Glomerular visceral epithelial cell (primary cell): ENCODE results near the gene KRT80.
A peak's percentile ranks its signal among the peaks of the same experiment; 100 is the strongest.

ENCODE experiments used
- DNase-seq: peaks from one replicate; pipeline ENCODE4 v3.0.0-alpha.2; 2016; ENCODE audit errors: extremely low spot score

The KRT80 gene

GRCh38 chr12:52210925-52211650, 19.3 kb upstream of the KRT80 start:
- no peak for DNase-seq

DNA sequence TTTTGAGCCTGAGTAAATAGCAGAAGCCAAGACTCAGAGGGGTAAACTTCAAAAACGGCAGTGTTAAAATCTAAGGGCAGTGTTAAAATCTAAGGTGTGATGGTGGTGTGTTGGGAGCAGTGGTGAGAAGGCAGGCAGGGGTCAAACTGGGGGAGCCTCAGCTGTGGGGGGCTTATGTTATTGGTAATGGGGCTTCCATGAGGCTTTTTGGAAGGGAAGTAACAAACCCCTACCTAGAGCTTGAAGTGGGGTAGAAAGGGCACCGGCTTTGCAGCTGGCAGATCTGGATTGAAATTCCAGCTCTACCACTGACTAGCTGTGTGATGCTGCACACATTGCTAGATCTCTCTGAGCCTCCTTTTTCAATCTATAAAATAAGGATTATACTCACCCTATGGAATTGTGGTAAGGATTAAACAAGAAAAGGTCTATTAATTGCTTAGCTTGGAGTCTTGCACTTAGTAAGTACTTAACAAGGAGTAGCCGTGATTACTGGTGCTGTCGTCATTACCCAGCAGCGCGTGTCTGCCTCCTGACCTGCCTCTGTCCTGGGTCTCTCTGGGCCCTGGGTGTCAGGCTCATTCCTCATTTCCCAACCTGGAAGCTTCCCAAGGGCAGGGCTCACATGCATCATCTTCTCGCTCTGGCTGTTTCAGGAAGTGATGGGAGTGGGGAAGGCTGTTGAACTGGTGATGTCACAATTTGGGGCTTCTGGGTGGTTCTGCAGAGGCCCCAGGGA, 18.5 kb upstream of the KRT80 start:
- DNase-seq, result peak; percentile 64

- no peak for DNase-seq
Measured at GRCh38 chr12:52209321-52209720, 17.5 kb upstream of the KRT80 start.

GRCh38 chr12:52208424-52209165, 16.8 kb upstream of the KRT80 start:
- DNase-seq, result no peak

DNA sequence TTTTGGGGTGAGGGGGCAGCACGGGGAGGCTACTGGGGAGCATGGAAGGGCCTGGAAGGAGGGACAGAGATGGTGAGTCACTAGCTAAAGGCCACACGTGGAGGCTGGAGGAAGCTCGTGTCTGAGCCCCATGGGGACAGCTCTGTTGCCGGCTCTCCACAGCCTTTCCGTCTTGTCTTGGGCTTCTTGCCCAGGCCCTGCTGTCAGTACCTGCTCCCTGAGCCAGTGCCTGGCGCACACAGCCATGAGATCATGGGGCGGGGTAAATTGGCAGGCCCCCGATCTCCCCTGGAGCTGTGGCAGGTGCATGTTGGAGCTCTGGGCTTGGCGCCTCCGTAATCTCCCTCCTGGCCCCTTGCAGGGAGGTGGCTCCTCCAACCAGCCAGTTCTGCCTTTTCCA, 16.1 kb upstream of the KRT80 start:
- DNase-seq, result peak; percentile 72

GRCh38 chr12:52207106-52207505, 15.3 kb upstream of the KRT80 start:
- DNase-seq, result no peak

- peak; percentile 33 for DNase-seq
Measured at GRCh38 chr12:52206304-52207040, 14.7 kb upstream of the KRT80 start.

DNA sequence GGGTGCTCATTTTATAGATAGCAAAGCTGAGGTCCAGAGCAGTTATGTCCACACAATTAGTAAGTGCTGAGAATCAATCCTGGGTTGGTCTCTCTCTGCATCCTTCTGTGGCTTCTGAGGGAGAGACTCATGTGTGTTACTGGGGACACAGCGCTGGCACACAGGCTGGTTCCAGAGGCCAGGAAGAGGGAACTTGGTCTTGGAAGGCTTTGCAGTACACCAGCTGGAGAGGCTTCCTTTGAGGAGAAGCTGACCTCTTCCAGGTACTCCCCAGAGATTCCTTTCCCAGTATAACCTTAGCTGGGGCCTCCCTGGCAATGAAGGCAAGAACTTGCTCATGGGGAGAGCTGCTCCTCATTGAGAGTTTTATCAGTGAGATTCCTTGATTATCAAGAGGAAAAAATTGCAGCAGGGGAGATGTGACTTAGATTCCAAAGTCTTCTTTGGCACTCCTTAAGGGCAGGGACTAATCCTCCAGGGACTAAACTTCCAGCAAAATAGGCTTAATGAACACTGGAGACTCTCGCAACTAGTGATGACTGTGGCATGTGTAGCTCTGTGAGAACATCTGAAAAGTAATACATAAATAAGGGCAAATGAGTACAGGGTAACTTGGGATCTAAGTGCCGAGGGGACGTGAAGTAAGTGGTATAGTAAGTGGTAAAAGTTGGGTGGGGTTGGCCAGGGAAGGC, 13.9 kb upstream of the KRT80 start:
- no peak for DNase-seq

GRCh38 chr12:52204931-52205505, 13.2 kb upstream of the KRT80 start:
- DNase-seq, result no peak

DNA sequence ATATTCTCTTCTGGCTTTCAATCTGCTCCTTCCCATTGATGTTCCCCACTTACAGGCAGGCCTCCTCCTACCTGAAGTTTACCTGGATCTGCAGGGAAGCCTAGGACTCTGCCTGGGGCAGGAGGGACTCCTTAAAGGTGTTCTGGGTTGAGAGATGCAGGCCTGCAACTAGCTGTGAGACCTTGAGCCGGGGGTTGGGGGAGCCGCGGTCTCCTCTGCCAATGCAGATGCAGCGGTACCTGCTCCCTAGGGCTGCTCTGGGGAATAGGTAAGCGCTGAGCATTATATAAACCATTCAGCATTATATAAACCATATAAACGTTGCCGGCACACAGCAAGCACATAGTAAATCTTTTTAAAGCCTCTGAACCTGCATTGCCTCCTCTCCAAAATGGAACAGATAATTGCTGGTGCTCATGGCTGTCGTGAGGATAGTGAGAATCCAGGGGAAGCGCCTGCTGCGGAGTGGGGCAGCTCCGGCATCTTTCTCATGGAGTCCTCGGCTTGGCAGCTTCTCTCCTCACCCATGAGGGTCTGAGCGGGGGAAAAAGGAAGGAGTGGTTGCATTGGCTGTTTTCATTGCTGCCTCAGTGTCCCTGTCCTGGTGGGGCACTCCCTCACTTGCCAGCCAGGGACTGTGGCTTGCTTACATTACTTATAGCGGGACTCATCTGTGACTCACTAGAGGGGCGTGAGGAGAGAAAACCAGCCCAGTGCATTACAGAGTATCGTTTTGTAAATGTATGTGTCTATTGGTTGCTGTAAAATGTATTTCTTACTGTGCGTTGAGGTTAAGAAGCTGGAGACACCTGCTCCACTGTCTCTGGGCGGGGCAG, 12.5 kb upstream of the KRT80 start:
- no peak for DNase-seq

DNA sequence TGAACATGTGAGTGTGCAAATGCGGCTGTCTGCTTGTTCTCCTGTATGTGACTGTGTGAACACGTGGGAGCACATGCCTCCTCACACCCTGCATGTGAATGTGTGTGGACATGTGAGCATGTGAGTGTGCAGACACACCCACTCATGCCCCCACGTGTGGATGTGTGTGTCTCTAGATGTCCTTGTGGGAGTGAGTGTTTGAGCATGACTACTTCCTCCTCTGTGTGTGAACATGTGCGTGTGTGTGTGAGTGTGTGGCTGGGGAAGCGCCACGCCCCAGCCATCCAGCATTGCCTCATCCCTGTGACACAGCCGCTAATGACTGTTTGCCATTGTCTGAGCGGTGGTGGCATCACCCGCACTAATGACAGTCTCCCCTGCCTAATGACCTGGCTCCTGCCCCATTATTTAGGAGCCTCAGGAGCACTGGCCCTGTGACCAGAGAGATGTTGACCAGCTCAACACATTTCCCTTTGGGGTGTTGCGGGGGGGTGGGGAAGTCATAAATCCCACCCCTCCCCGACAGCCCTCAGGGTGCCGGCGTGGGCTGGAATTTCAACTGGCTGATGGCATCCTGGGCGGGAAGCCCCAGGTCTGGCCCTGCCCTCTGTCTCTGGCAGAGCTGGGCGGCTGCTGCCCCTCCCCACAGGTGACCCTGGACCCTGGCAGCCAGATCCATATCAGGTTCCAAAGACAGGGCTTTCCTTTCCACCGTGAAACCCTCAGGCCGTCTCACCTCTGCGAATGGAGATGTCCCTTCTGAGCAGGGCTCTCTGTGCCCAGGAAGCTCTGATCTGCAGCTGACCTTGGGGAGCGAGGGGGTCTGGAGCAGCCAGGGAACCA, 11.5 kb upstream of the KRT80 start:
- DNase-seq, result peak; percentile 86

GRCh38 chr12:52202361-52203078, 10.7 kb upstream of the KRT80 start:
- DNase-seq, result peak; percentile 88

GRCh38 chr12:52201451-52201839, 9.6 kb upstream of the KRT80 start:
- no peak for DNase-seq

- no peak for DNase-seq
Measured at GRCh38 chr12:52200781-52201450, 9.1 kb upstream of the KRT80 start.

DNA sequence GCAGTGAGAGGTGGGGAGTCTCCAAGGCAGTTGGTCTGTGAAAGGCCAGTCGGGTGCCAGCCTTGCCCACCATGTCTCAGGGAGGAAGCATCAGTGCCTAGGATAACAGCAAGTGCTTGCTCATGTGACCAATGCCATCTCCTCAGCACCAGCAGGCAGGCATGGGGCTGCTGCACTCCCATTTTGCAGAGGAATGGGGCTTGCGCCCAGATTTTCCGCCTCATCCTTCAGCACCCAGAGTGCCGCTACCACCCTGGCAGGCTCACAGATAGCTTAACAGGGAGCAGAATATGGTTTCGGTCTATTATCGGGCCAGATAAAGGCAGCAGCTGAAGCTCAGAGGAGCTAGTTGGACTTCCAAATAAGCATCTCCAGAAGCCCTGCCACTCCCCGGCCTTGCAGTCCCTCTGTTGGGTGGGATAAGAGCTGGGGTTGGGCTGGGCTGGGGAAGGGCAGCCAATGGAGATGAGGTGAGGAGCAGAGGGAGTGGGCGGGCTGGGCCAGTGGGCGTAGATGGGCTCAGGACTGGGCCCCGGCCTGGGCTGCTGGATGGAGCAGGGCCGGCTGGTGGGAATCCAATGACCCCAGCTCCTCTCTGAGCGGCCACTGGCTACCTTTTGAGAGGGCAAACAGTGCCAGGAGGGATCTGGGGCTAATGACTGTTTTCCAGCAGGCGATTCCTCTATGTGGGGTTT, 8.4 kb upstream of the KRT80 start:
- DNase-seq, result no peak

DNA sequence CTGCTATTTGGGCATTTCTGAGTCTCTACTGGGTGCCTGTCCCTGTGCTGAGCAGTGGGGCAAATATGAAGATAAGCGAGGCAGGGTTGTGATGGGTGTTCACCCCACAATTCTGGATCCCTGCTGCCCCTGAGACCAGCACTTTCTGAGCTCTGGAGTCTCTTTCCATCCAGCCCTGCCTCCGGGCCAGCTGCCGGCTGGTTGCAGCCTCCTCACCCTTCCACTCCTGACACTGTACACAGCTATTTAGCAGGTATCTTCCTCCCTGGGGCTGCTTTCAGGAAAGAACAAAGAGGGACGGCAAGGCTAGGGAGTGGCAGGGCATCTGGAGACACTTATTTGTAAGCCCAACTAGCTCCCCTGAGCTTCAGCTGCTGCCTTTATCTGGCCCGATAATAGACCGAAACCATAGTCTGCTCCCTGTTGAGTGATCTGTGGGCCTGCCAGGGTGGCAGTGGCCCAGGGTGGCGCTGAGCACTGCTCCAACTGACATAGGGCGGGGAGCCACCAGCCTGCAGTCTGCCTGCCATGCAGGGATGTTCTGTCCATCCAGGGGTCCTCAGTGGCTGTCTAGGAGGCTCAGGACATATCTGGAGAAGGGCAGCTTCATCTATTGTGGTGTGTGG, 7.6 kb upstream of the KRT80 start:
- no peak for DNase-seq
